Measurements from ENCODE around the gene CNPY4.

CNPY4 gene

DNA sequence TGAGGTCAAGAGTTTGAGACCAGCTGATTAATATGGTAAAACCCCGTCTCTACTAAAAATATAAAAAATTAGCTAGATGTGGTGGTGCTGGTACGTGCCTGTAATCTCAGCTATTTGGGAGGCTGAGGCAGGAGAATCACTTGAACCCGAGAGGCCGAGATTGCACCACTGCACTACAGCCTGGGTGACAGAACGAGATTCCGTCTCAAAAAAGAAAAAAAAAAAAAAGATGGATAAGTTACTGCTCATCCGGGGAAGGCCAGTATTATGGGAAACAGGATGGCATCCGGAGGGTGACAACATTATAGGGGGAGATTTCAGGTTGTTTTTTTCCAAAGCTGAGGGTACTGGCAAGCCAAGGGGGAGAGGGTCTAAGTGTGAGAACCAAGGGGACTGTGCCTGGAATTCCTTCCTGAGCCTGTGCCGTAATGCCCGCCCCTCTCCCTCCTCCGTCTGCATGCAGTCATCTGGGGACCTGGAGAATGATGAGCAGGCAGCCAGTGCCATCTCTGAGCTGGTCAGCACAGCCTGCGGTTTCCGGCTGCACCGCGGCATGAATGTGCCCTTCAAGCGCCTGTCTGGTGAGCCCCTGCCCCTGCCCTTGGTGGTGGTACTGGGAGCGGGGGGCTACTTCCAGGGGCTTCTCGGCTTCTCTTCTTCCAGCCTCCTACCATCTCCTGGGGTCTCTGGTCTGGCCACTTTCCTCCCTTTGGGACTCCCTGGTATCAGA lies 33.7 kb downstream of the CNPY4 start:
- no peak for DNase-seq

GRCh38 chr7:100153708-100154535 lies 34.5 kb downstream of the CNPY4 start:
- no peak for DNase-seq

GRCh38 chr7:100154651-100155491 lies 35.4 kb downstream of the CNPY4 start:
- DNase-seq = no peak

- no peak for DNase-seq
Measured at GRCh38 chr7:100155553-100156317, 36.3 kb downstream of the CNPY4 start.

GRCh38 chr7:100156331-100157068 lies 37.1 kb downstream of the CNPY4 start:
- no peak for DNase-seq

- no peak for DNase-seq
Measured at GRCh38 chr7:100157069-100157333, 37.6 kb downstream of the CNPY4 start.

DNA sequence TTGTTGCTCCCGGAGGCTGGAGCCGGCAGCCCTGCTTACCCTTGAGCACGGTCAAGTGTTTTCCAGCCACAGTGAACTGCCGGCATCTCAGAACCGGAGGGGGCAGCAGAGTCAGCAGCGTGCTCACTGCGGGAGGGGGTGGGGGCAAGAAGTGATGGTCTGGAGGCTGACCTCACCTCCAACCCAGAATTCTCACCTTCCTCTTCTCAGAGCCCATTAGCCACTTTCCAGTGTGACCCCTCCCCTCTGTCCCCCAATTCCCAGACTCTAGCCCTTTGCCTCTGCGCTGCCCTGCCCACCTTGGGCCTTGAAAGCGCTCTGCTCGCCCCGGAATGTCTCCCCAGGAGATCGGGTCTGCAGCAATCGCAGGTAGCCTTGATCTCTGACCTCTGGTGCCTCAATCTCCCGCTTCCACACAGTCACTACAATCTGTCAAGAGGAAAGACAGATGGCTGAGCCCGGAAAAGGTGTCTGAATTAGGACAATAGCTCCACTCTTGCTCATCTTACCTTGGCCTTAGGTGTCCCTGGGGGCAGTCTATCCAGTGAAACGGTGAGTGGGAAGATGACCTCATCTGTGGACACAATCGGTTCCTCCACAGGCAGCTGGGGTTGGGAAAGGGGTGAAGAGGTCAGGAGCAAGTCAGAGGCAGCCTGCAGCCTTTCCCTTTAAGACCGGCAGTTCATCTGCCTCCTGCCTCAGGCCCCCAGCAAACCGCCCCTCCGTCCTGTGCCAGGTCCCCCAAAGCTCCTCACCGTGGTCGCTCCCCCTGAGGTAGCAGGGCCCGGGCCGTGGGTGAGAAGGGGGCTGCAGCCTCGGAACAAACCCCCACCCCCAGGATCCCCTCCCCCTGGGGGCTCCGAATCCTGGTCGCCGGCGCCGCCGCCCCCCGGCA lies 38.1 kb downstream of the CNPY4 start:
- DNase-seq = peak; percentile 37

DNA sequence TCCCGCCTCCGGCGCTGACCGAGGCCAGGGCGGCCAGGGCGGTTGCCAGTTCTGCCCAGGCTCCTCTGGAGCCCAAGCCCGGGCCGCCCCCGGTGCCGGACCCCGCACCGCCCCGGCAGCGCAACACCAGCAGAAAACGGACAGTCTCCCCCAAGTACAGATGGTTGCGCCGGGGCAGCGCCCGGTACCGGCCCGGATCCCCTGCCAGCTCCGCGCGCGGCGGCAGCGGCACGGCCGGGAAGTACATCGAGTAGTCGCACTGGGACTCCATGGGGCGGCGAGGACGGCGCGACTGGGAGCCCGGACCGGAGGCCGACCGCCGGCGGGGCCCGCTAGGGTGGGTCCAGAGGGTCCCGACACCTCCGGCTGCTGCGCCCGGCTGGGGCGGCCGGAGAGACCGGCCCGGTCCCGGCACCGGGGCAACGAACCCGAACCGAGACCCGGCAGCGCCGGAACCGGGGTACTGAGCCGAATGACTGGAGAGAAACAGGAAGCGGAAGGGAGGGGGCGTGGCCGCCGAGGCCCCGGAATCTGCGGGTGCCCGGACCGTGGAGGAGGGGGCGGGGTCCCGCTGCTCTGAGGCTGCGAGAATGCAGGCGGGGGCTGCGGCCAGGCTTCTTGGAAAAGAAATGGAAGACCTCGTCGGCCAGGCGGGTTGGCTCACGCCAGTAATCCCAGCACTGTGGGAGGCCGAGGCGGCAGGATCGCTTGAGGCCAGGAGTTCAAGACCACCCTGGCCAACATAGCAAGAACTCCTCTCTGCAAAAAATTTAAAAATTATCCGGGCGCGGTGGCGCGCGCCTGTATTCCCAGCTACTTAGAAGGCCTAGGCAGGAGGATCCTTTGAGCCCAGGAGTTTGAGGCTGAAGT lies 39.0 kb downstream of the CNPY4 start, which contains the start of gene TRAPPC14:
Gene TRAPPC14, minus strand, starts transcription at position 495 of the 870 bp plus-strand sequence. Its CDS starts 224 bp downstream, at position 271.
- DNase-seq = peak; percentile 93

DNA sequence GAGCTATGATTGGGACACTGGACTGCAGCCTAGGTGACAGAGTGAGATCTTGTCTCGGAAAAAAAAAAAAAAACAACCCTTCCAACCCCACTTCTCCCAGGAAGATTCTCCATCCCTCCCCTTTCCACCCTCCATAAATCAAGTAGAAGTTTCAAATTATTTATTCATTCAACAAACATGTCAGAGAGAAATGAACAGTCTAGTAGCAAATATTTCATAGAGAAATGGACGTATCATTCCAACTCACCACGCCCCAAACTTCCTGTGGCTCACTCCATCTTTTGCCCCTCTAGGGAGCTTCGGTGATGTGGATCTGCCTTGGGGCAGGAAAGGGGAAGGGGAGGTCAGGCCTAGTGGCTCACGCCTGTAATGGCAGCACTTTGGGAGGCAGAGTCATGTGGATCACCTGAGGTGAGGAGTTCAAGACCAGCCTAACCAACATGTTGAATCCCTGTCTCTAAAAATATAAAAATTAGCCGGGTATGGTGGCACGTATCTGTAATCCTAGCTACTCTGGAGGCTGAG lies 39.7 kb downstream of the CNPY4 start:
- peak; percentile 14 for DNase-seq

- DNase-seq = no peak
Measured at GRCh38 chr7:100160067-100160466, 40.6 kb downstream of the CNPY4 start.

GRCh38 chr7:100163006-100163531 lies 43.6 kb downstream of the CNPY4 start:
- DNase-seq = no peak

DNA sequence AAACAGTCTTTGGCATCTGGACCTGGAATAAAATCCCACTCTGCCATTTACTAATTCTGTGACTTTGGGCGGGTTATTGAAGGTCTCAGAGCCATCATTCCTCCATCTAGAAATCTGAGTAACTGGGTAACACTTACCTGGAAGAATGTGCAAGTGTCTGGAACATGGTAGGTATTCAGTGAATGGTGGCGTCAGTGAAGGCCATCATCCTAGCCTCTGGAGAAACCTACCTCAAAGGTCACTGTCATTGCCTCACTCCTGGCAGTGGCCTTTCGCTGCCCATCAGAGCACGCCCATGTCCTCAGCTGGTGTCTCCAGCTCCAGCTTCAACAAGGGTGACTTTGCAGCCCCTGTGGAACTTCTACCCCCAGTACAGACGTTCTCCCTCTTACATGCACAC lies 44.4 kb downstream of the CNPY4 start:
- no peak for DNase-seq

DNA sequence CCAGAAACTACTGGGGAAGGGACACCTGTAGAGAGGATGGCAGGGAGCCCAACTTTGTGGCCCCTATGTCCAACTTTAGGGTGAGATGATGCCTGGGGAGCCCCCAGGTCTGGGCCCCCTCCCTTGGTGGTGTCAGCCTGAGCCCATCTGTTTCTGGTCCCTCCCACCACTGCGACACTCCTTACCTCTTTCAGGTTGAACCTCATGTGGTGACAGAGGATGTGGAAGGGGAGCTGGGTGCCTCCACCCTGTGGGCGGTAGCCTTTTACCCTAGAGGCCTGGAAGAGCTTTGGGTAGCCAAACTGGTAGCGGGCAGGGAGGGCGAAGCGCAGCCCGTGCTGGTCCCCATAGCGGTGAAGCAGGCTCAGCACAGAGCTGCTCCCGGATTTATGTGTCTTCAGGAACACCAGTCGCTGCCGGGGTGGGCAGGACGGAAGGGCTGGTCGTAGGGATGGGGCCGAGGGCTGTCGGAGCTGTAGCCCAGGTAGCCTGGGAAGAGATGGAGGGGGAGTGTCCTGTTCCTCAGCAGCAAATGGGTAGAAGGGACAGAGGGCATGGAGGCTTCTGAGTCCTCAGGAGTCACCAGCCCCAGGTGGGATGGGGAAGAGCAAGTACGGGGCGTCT lies 47.0 kb downstream of the CNPY4 start:
- DNase-seq = no peak

- DNase-seq = peak; percentile 46
Measured at GRCh38 chr7:100166970-100167911, 47.8 kb downstream of the CNPY4 start.

- peak; percentile 72 for DNase-seq
Measured at GRCh38 chr7:100167912-100168323, 48.5 kb downstream of the CNPY4 start.

GRCh38 chr7:100169147-100169850 lies 49.9 kb downstream of the CNPY4 start:
- peak; percentile 8 for DNase-seq

Data from eye (tissue), 1 donor.